Measurements from ENCODE around the gene DNAJA2. TPM values are rescaled to one million over a fixed set of nuclear protein-coding genes. Genes with fewer than 3 reads are reported as not detected.

Gene DNAJA2
- total RNA-seq, 2 experiments from 2014 or later = 56.9 to 59.9 TPM

DNA sequence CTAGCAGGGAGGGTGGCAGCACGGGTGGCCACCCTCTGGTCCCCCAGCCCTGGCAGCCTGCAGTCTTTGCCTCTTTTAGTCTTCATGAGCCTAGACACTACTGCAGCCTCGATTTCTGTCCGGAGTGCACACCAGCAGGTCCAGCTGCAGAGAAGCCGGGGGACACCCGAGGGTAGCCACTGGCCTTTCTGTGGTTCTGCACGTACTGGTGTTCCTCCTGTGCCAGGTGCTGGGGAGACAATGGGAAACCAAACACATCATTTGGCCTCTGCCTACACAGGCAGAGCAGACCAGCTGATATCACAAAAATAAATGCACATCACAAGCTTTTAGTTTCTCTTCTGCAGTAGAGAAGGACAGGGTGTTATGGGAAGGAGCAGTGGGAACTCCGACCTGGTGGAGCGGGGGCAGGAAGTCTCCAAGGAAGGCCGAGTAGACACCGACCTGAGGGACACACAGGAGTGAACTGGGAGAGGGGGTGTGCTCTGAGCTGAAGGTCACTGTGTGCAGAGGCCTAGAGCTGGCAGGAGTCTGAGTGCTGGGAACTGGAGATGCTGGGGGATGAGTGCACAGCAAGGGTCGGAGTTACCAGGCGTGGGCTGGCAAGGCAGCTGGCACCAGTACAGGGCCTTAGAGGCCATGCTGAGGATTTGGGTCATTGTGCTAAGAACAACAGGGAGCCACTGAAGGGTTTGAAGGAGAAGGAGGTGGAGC lies 66.3 kb downstream of the DNAJA2 start:
- peaks cover 10% of the 10 kb centered on the region for H3K4me1 Mint-ChIP-seq (ENCODE audit: low read depth)
- no peaks in the 10 kb centered on the region for H3K27me3 Mint-ChIP-seq (ENCODE audit: low read depth)
- CTCF ChIA-PET = interaction anchor here (0.6 to 6.4 kb wide), 6 partner anchors 19 to 1245 kb away, joined by 3 to 58 read pairs (median 4); no protein-coding TSS in a partner anchor
- intact Hi-C loops (cut with micrococcal nuclease) = no loop called here
- H3K9me3 Mint-ChIP-seq = no peaks in the 10 kb centered on the region
- H3K36me3 Mint-ChIP-seq (ENCODE audit: low read depth) = peaks cover 9% of the 10 kb centered on the region
- DNase-seq = no peak
- H3K4me3 Mint-ChIP-seq = no peak overlapping the region
- H3K27ac Mint-ChIP-seq = no peak overlapping the region

DNA sequence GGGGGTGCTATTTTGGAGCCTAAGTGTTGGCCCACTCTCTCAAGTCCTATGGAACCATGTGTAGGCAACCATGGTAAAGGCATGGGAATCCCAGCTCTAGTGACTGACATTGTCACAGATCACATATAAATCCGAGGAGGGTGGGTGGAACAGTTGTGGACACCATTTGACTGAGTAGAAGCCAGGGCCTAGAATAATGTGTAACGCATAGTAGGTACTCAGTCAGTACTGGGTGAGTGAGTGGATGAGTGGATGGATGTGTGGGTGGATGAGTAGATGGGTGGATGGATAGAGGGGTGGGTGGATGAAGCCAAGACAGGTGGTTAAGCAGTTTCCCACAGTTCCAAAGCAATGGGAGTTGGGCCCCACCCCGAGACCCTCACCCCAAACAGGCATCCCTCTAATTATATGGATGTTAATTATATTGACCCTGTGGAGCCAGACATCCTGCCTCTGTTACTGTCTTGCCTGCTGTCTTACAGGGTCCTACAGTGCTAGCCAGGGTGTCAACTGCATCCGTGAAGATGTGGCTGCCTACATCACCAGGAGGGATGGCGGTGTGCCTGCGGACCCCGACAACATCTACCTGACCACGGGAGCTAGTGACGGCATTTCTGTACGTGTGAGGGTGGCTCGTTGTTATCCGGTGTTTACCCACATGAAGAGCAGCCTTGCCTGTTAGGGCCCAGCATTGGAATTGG lies 67.0 kb downstream of the DNAJA2 start:
- H3K36me3 Mint-ChIP-seq (ENCODE audit: low read depth) = peaks cover 7% of the 10 kb centered on the region
- DNase-seq = no peak
- H3K27me3 Mint-ChIP-seq (ENCODE audit: low read depth) = no peaks in the 10 kb centered on the region
- no peak overlapping the region for H3K4me3 Mint-ChIP-seq
- H3K4me1 Mint-ChIP-seq (ENCODE audit: low read depth) = peaks cover 10% of the 10 kb centered on the region
- intact Hi-C loops (cut with micrococcal nuclease) = no loop called here
- CTCF ChIA-PET = interaction anchor here (0.6 to 6.4 kb wide), 7 partner anchors 18 to 1441 kb away, joined by 3 to 58 read pairs (median 5); no protein-coding TSS in a partner anchor
- no peak overlapping the region for H3K27ac Mint-ChIP-seq
- H3K9me3 Mint-ChIP-seq = no peaks in the 10 kb centered on the region

Other genes with a start within 250 kb of the DNAJA2 start
- gene MYLK3, start 225.3 kb downstream of the DNAJA2 start, total RNA-seq = under 1 TPM; 0.05 to 0.17 TPM
- 10 to 100 TPM; 13.4 to 13.5 TPM for gene C16orf87, start 142.5 kb downstream of the DNAJA2 start, total RNA-seq
- gene GPT2, start 89.3 kb downstream of the DNAJA2 start, total RNA-seq = 10 to 100 TPM; 15.5 to 18.6 TPM
- gene NETO2, start 170.3 kb upstream of the DNAJA2 start, total RNA-seq = 1 to 10 TPM; 3.0 to 4.3 TPM

Data from activated naive CD4-positive, alpha-beta T cell treated with anti-CD3 and anti-CD28 coated beads for 36 hours (primary cell).